Activated CD4-positive, CD25-positive, alpha-beta regulatory T cell treated with anti-CD3 and anti-CD28 coated beads, Interleukin-2, amount 50 U/mL, for 16 hours (primary cell): ENCODE measurements around the gene GPR39.
"Not testable (repeated sequence)": the region's sequence is repeated elsewhere in the genome, so short reads cannot be mapped to it uniquely, and the experiment has no call there.

Experiments used
- DNase-seq: peaks from one replicate; pipeline ENCODE4 v3.0.0-alpha.2; 2020; ENCODE audit warnings: low read depth, low spot score

The GPR39 gene

GRCh38 chr2:132416723-132417395 is at the start of gene GPR39:
TSS of gene GPR39 (plus strand) at chr2:132416805.
- no peak for DNase-seq

GRCh38 chr2:132368191-132368590 is 48.4 kb upstream of the GPR39 start:
- DNase-seq, result no peak

GRCh38 chr2:132372276-132372675 is 44.3 kb upstream of the GPR39 start:
- DNase-seq, result no peak

- DNase-seq, result no peak
Observed at GRCh38 chr2:132373391-132374135, 43.0 kb upstream of the GPR39 start.

GRCh38 chr2:132374151-132374550 is 42.5 kb upstream of the GPR39 start:
- DNase-seq, result no peak

GRCh38 chr2:132374551-132374950 is 42.1 kb upstream of the GPR39 start:
- no peak for DNase-seq

GRCh38 chr2:132374961-132375360 is 41.6 kb upstream of the GPR39 start:
- no peak for DNase-seq

- no peak for DNase-seq
Observed at GRCh38 chr2:132381376-132381775, 35.2 kb upstream of the GPR39 start.

- no peak for DNase-seq
Observed at GRCh38 chr2:132383956-132384355, 32.6 kb upstream of the GPR39 start.

- DNase-seq, result no peak
Observed at GRCh38 chr2:132384491-132385151, 32.0 kb upstream of the GPR39 start.

GRCh38 chr2:132387126-132387525 is 29.5 kb upstream of the GPR39 start:
- no peak for DNase-seq

GRCh38 chr2:132390076-132390475 is 26.5 kb upstream of the GPR39 start:
- no peak for DNase-seq

- no peak for DNase-seq
Observed at GRCh38 chr2:132391378-132391777, 25.2 kb upstream of the GPR39 start.

GRCh38 chr2:132392221-132392620 is 24.4 kb upstream of the GPR39 start:
- no peak for DNase-seq

GRCh38 chr2:132392879-132393278 is 23.7 kb upstream of the GPR39 start:
- no peak for DNase-seq

- DNase-seq, result not testable (repeated sequence)
Observed at GRCh38 chr2:132397042-132397441, 19.6 kb upstream of the GPR39 start.

- no peak for DNase-seq
Observed at GRCh38 chr2:132400169-132400900, 16.3 kb upstream of the GPR39 start.

- no peak for DNase-seq
Observed at GRCh38 chr2:132400901-132401240, 15.7 kb upstream of the GPR39 start.

GRCh38 chr2:132401326-132401725 is 15.3 kb upstream of the GPR39 start:
- no peak for DNase-seq

- DNase-seq, result no peak
Observed at GRCh38 chr2:132403146-132403545, 13.5 kb upstream of the GPR39 start.

- DNase-seq, result no peak
Observed at GRCh38 chr2:132404056-132404455, 12.5 kb upstream of the GPR39 start.

- DNase-seq, result no peak
Observed at GRCh38 chr2:132407784-132408183, 8.8 kb upstream of the GPR39 start.
